C4-2B (cell line): ENCODE data around the gene CREB5.

ENCODE experiments used
- H3K27ac ChIP-seq: fragments of 450-650 bp; 2 replicates; pipeline ENCODE4 v1.5.1; 2017
- ZFX ChIP-seq: fragments of 450-650 bp; IDR thresholded peaks from 2 replicates; pipeline ENCODE4 v1.6.1; 2017
- TF ChIP-seq, protein P1 (sequence below): fragments of 450-650 bp; conservative IDR thresholded peaks from 2 replicates; pipeline ENCODE4 v1.5.1; 2017; ENCODE audit warnings: mild to moderate bottlenecking

The CREB5 gene

DNA sequence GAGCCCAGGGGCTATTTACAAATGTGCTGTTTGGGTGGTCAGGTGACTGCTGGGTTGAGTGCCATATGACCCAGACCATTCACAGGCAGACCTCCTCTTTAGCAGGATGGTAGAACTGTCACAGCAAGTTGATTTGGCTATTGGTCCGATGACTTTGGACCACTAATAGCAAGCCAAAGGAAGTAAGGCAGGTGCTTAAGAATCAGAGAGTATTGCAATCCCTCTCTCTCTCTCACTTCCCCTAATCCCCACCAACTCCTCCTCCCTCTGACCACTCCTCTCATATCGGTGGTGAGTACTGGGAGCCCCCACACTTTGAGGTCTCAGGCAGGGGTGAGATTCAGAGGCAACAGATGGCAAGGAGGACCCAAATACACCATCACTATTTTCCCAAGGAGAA is 380.5 kb downstream of the CREB5 start:
- TF ChIP-seq ZFX, result no peak
- TF ChIP-seq, protein P1, sequence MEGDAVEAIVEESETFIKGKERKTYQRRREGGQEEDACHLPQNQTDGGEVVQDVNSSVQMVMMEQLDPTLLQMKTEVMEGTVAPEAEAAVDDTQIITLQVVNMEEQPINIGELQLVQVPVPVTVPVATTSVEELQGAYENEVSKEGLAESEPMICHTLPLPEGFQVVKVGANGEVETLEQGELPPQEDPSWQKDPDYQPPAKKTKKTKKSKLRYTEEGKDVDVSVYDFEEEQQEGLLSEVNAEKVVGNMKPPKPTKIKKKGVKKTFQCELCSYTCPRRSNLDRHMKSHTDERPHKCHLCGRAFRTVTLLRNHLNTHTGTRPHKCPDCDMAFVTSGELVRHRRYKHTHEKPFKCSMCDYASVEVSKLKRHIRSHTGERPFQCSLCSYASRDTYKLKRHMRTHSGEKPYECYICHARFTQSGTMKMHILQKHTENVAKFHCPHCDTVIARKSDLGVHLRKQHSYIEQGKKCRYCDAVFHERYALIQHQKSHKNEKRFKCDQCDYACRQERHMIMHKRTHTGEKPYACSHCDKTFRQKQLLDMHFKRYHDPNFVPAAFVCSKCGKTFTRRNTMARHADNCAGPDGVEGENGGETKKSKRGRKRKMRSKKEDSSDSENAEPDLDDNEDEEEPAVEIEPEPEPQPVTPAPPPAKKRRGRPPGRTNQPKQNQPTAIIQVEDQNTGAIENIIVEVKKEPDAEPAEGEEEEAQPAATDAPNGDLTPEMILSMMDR, result no peak
- H3K27ac ChIP-seq, result no peak overlapping the region

DNA sequence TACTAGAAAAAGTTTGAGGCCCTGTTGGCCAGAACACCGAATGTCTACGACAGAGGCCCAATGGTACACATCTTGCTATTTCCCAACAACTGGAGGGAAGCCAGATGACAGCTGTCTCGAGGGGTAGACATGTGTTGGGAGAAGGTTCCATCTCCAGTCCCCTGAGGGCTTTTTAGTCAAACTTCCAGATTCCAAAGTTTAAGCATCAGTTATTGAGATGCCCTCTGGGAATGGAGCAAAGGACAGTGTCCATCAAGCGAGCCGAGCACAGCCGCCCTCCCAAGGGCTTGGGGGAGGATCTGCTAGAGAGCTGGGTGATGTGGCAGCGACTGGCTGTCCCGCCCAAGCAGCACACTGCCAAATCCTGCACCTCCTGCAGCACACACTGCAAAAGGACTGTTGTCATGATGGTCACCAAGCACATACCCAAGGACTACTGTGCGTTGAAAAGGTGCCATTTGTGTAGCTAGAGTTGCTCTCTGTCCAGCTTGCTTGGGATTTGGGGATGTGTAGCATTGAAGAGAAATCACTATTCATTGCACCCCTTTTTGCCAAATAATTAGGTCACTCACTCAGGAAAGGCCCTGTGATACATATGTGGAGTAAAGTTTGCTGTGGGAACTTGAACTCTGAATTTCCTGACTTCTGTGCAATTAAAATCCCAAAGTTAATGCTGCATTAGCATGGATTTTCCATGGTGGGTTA is 381.2 kb downstream of the CREB5 start:
- no peak overlapping the region for H3K27ac ChIP-seq
- TF ChIP-seq, protein P1, result no peak
- TF ChIP-seq ZFX, result no peak

DNA sequence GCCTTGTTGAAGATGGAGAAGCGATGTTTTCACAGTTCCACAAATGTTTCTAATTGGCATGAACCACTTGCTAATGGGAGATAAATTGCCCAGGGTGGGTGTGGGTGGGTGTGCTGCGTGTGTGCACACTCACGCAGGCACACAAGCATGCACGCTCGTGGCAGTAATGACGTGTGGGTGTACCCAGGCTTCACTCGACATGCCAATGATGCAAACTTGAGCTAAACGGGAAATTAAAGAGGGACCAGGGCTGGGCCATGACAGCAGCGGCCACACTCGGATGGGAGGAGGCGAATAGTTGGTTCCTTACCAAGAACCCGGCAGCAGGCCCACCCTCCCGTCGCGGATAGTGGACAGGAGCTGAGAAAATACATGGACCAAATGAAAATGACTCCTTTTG is 386.0 kb downstream of the CREB5 start:
- TF ChIP-seq, protein P1, result no peak
- TF ChIP-seq ZFX, result no peak
- H3K27ac ChIP-seq, result no peak overlapping the region

DNA sequence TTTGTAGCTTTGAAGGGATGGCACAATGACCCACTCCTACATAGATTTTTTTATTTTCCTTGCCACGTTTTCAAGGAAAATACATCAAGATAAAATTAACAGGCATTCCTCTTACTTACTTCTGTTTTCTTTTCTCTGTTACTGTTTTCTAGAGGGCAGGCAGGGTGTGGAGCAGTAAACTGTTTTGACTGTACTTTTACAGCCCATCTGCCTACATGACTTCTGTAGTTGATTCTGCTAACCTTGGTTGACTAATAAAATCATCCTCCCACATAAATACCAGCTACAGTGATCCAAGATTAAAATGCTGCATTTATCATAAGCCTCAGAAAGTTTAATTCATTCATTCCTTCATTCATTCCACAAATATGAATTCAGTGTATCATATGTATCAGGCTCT is 387.3 kb downstream of the CREB5 start:
- no peak for TF ChIP-seq ZFX
- TF ChIP-seq, protein P1, result no peak

DNA sequence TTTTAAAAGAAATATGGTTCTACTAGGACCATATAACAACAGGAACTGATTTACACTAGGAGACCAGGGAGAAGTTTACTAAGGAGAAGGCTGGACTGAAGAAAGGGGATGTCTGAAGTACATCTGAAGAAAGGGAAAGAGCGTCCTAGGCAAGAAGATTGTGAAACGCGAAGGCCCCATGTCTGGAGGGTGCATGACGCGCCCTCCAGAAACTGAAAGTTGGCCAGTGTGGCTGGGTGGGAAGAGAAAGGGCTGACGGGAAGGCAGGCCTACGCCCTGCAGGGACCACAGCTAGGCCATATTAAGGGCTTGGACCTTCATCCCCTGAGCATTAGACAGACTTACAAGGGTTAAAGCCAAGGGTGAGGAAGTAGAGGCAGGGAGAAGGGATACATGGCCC is 387.8 kb downstream of the CREB5 start:
- no peak overlapping the region for H3K27ac ChIP-seq

More for the DNA sequence above, 387.3 kb downstream of the CREB5 start:
- no peak overlapping the region for H3K27ac ChIP-seq

DNA sequence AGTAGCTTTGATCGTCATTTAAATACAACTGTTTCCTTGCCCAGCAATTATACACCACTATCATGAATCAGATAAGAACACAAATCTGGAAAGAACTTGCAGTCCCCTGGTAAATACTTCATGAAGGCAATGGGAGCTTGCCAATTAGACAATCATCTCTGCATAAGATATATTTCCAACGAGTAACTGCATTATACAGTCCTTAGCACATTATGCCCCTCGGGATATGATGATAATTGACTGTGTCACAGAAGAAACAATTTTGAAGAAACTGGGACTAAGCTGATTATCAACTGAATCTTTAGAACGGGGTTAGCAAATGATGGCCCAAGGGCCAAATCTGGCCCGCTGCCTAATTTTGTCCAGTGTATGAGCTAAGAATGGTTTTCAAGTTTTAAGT is 390.1 kb downstream of the CREB5 start:
- H3K27ac ChIP-seq, result no peak overlapping the region
- TF ChIP-seq, protein P1, result no peak

More for the DNA sequence above, 387.8 kb downstream of the CREB5 start:
- no peak for TF ChIP-seq ZFX
- TF ChIP-seq, protein P1, result no peak

DNA sequence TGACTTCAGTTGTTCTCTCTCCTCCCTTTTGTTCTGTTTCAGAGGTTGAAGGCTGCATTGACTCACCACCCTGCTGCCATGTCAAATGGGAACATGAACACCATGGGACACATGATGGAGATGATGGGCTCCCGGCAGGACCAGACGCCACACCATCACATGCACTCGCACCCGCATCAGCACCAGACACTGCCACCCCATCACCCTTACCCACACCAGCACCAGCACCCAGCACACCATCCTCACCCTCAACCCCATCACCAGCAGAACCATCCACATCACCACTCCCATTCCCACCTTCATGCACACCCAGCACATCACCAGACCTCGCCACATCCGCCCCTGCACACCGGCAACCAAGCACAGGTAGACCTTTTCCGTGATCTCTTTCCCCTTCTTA is 391.8 kb downstream of the CREB5 start:
- no peak overlapping the region for H3K27ac ChIP-seq
- TF ChIP-seq ZFX, result no peak
- TF ChIP-seq, protein P1, result no peak
